SK-N-SH treated with all-trans-retinoic acid at 6 μM for 48 hours (cell line): ENCODE results near the gene TXN2.

Experiments used
- ATAC-seq: fragments of 200-7000 bp; cut with Tn5 transposase; 3 replicates; pipeline ENCODE4 v1.9.1; 2020; ENCODE audit warnings: mild to moderate bottlenecking, moderate library complexity
- BACH2 ChIP-seq: fragments of 250-450 bp; sonication (Bioruptor Pico); IDR thresholded peaks from 2 replicates; pipeline ENCODE4 v1.9.0; 2021; ENCODE audit warnings: mild to moderate bottlenecking, borderline replicate concordance
- CREB5 ChIP-seq: fragments of 250-450 bp; sonication (Bioruptor Pico); IDR thresholded peaks from 2 replicates; pipeline ENCODE4 v1.5.1; 2020; ENCODE audit warnings: low read depth, mild to moderate bottlenecking, moderate library complexity
- CSDC2 ChIP-seq: fragments of 250-450 bp; sonication (Bioruptor Pico); IDR thresholded peaks from 2 replicates; pipeline ENCODE4 v1.5.0; 2020; ENCODE audit warnings: mild to moderate bottlenecking, moderate library complexity
- CSRNP3 ChIP-seq: fragments of 250-450 bp; sonication (Bioruptor Pico); IDR thresholded peaks from 2 replicates; pipeline ENCODE4 v1.5.1; 2021; ENCODE audit warnings: mild to moderate bottlenecking, moderate library complexity
- GLIS3 ChIP-seq: fragments of 250-450 bp; sonication (Bioruptor Pico); IDR thresholded peaks from 2 replicates; pipeline ENCODE4 v1.5.0; 2020; ENCODE audit warnings: mild to moderate bottlenecking, moderate library complexity
- ISL1 ChIP-seq: fragments of 250-450 bp; sonication (Bioruptor Pico); IDR thresholded peaks from 2 replicates; pipeline ENCODE4 v2.1.2; 2022; ENCODE audit warnings: mild to moderate bottlenecking, moderate library complexity
- OSR1 ChIP-seq: fragments of 250-450 bp; sonication (Bioruptor Pico); IDR thresholded peaks from 2 replicates; pipeline ENCODE4 v1.8.0; 2022; ENCODE audit warnings: moderate library complexity, mild to moderate bottlenecking, inconsistent platforms
- PATZ1 ChIP-seq: fragments of 250-450 bp; sonication (Bioruptor Pico); IDR thresholded peaks from 2 replicates; pipeline ENCODE4 v1.8.0; 2020; ENCODE audit warnings: mild to moderate bottlenecking, moderate library complexity, borderline replicate concordance
- POU6F1 ChIP-seq: fragments of 250-450 bp; sonication (Bioruptor Pico); IDR thresholded peaks from 2 replicates; pipeline ENCODE4 v1.8.0; 2021; ENCODE audit warnings: low read depth, mild to moderate bottlenecking, moderate library complexity, borderline replicate concordance
- PPARA ChIP-seq: fragments of 250-450 bp; sonication (Bioruptor Pico); IDR thresholded peaks from 2 replicates; pipeline ENCODE4 v1.5.0; 2020; ENCODE audit warnings: mild to moderate bottlenecking, borderline replicate concordance
- RARB ChIP-seq: fragments of 250-450 bp; sonication (Bioruptor Pico); IDR thresholded peaks from 2 replicates; pipeline ENCODE4 v1.8.0; 2021; ENCODE audit warnings: mild to moderate bottlenecking, moderate library complexity
- SNAI2 ChIP-seq: fragments of 250-450 bp; sonication (Bioruptor Pico); IDR thresholded peaks from 2 replicates; pipeline ENCODE4 v1.5.0; 2020; ENCODE audit warnings: mild to moderate bottlenecking, moderate library complexity
- TCF4 ChIP-seq: fragments of 250-450 bp; sonication (Bioruptor Pico); IDR thresholded peaks from 2 replicates; pipeline ENCODE4 v1.8.0; 2021; ENCODE audit warnings: mild to moderate bottlenecking, moderate library complexity, borderline replicate concordance
- TOX ChIP-seq: fragments of 250-450 bp; sonication (Bioruptor Pico); IDR thresholded peaks from 2 replicates; pipeline ENCODE4 v1.8.0; 2021; ENCODE audit warnings: mild to moderate bottlenecking, moderate library complexity, borderline replicate concordance
- TSHZ2 ChIP-seq: fragments of 250-450 bp; sonication (Bioruptor Pico); IDR thresholded peaks from 2 replicates; pipeline ENCODE4 v1.5.0; 2020; ENCODE audit warnings: mild to moderate bottlenecking, moderate library complexity
- ZFP3 ChIP-seq: fragments of 250-450 bp; sonication (Bioruptor Pico); IDR thresholded peaks from 2 replicates; pipeline ENCODE4 v1.5.0; 2020; ENCODE audit warnings: mild to moderate bottlenecking, moderate library complexity
- ZFP30 ChIP-seq: fragments of 450-650 bp; formaldehyde crosslinking; IDR thresholded peaks from 2 replicates; pipeline ENCODE4 v1.5.0; 2022; ENCODE audit warnings: mild to moderate bottlenecking, moderate library complexity
- ZNF565 ChIP-seq: fragments of 450-650 bp; formaldehyde crosslinking; conservative IDR thresholded peaks from 2 replicates; pipeline ENCODE4 v1.5.0; 2020; ENCODE audit warnings: low read depth, mild to moderate bottlenecking, moderate library complexity
- ZNF70 ChIP-seq: fragments of 450-650 bp; formaldehyde crosslinking; IDR thresholded peaks from 2 replicates; pipeline ENCODE4 v1.5.0; 2020; ENCODE audit warnings: mild to moderate bottlenecking, moderate library complexity
- ZNF8 ChIP-seq: fragments of 450-650 bp; formaldehyde crosslinking; IDR thresholded peaks from 2 replicates; pipeline ENCODE4 v1.5.0; 2020; ENCODE audit warnings: mild to moderate bottlenecking, moderate library complexity

Gene TXN2

GRCh38 chr22:36443198-36443770, 38.2 kb downstream of the TXN2 start:
- ATAC-seq, result no peak
- TF ChIP-seq ZFP30 (CRISPR knock-in tag), result no peak
- no peak for TF ChIP-seq OSR1
- TF ChIP-seq SNAI2 (CRISPR knock-in tag), result no peak
- no peak for TF ChIP-seq ZNF565
- no peak for TF ChIP-seq CREB5 (CRISPR knock-in tag)
- TF ChIP-seq PPARA (CRISPR knock-in tag), result no peak
- no peak for TF ChIP-seq GLIS3 (CRISPR knock-in tag)

GRCh38 chr22:36442506-36443197, 38.8 kb downstream of the TXN2 start:
- no peak for TF ChIP-seq ZNF8 (CRISPR knock-in tag)
- no peak for ATAC-seq

GRCh38 chr22:36440429-36441002, 40.9 kb downstream of the TXN2 start:
- TF ChIP-seq GLIS3 (CRISPR knock-in tag) (no peak), PPARA (CRISPR knock-in tag) (no peak), RARB (no peak), ZNF8 (CRISPR knock-in tag) (no peak), CSRNP3 (CRISPR knock-in tag) (no peak), POU6F1 (CRISPR knock-in tag) (no peak), TSHZ2 (CRISPR knock-in tag) (no peak), BACH2 (no peak), ZFP3 (CRISPR knock-in tag) (no peak), ZNF70 (CRISPR knock-in tag) (no peak), CSDC2 (CRISPR knock-in tag) (no peak), OSR1 (no peak), PATZ1 (no peak), CREB5 (CRISPR knock-in tag) (no peak), TCF4 (CRISPR knock-in tag) (no peak), TOX (CRISPR knock-in tag) (no peak), ISL1 (CRISPR knock-in tag) (no peak)
- TF ChIP-seq, all 23 proteins: peak for 0
- no peak for ATAC-seq
